Fibroblast of skin of right quadriceps (primary cell): ENCODE measurements around the gene ARHGEF16.

ENCODE experiments used
- DNase-seq: peaks from one replicate; pipeline ENCODE4 v3.0.0-alpha.2; 2013

The ARHGEF16 gene

DNA sequence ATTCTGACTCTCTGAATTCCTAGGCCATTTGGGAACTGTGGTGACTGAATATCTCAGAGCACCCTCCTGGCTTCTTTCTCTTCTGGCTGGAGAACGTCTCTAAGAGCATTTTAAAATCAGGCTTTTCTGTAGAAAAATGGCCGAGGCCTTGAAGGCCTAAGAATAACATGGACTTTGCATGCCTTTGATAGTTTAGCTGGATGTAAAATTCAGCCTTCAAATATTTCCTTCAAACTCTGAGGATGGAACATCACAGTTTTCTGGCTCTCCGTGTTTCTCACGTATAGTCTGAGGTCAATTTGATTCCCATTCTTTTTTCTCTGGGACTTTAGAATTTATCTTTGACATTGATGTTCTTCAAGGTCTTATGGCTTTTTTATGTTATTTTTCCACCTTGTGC, 34.0 kb downstream of the ARHGEF16 start:
- DNase-seq = no peak

DNA sequence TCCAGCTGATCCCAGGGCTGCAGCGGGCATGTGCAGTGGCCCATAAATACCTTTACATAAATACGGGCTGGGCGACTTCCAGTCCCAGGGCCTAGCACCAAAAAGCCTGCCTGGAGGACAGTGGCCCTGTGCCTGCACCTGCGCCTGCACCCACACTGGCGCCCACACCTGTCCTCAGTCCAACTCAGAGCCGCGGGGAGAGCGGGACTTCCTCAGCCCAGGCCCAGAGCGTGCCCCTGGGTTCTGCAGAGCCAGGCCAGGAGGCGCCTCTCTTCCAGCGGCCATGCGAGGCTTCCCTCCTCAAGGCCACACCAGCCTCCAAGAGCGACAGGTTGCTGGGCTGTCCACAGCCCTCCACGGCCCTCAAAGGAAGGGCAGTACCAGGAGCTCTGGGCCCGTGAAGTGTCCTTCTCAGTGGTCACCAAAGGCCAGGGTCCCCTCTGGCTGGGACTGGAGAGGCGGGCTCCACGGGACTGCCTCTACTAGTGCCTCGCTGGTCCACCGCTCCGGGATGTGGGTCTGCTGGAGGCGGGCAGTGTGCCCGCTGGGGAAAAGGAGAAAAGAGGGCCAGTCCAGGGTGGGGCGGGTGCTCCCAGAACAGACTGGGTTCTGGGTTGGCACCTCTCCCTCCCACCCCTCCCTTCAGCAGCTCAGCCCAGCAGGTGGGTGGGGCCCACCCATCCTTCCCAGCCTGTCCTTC, 35.7 kb downstream of the ARHGEF16 start:
- DNase-seq = no peak

DNA sequence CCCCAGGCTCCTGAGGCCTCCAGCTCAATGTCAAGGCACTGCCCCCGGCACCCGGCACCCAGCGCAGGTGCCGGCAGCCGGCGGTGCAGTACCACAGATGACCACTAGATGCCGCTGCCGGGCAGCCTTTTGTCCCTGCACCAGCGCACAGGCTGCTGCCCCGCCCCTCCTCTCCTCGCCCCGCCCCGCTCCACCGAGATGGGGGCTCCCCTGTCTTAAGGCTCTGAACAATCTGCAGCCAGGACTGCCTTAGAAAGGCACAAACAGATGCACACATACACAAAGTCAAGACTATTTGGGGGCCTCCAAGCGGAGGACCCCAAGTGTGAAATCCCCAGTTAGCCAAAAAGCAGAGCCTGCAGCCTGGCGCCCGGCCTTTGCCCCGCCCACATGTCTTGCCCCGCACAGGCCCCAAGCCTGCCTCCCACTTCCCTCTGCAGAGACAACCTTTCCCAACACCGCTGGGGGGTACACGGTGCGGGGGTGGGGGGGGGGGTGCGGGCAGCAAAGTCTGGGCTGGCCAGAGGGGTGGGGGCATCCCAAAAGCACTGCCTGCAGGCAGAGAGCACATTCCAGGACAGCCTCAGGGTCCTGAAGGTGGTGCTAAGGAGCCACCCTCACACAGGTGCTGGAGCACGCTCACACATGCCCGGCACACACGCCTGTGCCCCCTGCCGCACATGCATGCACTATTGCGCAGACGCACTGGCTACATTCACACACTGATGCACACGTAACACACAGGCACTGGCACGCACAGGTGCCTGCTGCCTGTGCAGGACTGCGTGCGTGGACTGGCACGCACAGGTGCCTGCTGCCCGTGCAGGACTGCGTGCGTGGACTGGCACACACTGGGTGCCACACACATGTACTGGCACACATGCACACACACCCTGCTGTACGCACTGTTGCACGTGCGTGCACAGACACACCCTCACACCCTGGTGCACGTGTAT, 37.1 kb downstream of the ARHGEF16 start:
- DNase-seq = peak; percentile 31

DNA sequence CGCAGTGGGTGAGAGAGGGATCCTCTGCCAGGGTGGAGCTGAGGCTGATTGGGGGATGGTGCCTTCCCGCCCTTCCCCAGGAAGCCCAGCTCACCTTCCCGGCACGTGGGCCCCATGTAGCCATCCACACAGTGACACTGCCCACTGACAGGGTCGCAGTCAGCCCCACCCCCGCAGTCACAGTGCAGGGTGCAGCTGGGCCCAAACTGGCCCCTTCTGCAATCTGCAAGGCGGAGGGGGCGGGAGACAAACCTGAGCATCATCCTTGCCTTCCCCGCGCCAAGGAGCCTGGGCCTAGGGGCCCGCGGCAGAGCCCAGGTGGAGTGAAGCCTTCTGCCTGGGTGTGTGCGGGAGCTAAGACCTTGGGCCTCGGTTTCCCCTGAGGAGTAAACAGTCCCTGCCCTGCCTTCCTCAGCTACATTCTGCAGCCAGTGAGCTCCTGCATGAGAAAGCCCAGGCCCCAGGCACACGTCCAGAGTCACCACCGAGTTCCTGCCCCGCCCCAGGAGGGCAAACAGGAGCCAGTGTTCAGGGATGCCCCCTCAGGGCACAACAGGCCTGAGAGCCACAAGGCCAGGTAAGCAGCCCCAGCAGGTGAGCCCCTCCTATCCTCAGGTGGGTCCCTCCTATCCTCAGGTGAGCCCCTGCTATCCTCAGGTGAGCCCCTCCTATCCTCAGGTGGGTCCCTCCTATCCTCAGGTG, 38.2 kb downstream of the ARHGEF16 start:
- no peak for DNase-seq

DNA sequence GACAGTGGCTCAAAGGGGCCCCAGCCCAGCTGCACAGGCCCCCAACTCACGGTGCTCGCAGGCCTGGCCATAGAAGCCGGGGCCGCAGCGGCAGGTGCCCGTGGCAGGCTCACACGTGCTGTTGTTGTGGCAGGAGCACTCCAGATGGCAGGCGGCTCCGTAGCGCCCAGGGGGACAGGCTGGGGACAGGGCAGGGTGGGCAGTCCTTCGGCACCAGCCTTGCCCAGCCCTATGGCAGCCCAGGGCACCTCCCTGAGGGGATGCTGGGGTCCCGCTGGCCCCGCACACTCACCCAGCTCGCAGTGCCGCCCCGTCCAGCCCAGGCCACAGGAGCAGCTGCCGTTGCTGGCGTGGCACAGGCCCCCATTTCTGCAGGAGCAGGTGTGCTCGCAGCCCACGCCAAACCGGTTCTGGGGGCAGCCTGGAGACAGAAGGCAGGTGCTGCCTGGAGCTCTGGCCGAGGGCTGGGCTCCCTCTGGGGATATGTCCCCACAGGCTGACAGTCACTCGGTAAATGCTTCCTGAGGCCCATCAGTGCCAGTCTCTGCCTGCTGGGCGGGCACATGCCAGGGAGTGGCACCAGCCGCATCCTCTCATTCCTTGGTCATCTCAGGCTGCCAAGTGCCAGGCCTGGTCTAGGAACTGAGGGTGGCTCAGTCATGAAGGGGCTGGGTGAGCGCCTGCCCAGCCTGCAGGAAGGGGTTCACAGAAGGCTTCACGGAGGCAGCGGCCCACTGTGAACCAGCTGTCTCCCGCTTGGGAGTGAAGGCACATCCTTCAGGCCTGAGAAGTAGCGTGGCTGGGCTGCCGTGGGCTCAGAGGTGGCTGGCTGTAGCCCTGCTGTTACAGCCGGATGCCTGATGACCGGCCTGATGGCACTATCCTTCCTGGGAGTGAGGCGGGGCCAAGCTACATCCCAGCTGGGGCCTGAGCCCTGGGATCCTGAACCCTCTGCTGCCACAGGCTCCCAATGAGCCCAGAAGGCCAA, 40.1 kb downstream of the ARHGEF16 start:
- no peak for DNase-seq

DNA sequence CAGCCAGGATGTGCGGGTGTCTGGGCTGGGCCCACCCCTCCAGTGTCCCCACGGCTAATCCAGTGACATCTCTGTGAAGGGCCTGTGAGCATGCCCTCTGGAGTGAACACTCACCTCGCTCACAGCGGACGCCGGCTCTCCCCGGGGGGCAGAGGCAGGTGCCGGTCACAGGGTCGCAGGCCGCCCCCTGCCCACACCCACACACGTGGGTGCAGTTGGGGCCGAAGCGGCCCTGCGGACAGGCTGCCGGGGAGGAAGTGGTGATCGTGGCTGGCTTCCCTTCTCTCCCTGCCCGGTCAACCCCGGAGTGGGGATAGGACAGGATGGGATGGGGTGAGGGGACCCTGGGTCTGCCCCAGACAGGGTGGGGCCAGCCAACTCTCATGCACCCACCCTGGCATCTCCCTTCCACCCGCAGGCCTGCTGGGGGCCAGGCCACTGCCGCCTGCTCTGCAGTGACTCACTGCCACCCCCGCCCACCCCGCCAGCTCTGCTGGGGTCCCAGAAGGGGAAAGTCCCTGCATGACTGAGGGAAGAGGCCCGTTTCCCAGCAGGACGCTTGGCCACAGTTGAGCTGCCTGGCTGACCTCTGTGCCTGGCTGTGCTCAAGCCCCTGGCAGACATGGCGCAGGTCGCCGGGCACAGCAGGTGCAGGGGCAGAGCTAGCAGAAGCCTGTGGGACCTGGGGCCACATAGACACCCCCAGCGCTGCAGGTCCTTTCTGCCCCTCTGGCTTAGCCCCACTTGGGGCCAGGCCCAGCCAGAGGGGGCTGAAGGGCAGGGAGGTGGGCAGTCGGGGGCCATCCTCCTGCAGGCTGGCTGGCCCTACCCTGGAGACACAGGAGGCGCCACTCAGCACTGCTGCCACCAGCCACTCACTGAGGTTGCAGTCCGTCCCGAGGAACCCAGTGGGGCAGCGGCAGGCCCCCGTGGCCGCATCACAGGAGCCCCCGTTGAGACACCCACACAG, 41.6 kb downstream of the ARHGEF16 start:
- DNase-seq = no peak

DNA sequence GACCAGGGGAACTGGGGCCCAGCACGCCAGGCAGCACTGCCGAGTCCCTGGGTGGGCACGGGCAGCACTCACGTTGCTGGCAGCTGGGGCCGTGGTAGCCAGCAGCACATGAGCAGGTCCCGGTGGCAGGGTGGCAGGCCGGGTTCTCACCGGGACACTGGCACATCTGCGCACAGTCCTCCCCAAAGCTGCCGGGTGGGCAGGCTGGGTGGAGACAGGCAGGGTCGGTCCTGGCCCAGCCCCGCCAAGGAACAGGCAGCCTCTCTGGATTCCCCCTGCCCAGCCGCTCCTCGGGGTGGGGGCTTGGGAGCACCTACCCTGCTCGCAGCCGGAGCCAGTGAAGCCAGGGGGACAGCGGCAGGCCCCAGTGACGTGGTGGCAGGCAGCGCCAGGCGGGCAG, 42.5 kb downstream of the ARHGEF16 start:
- DNase-seq = no peak

DNA sequence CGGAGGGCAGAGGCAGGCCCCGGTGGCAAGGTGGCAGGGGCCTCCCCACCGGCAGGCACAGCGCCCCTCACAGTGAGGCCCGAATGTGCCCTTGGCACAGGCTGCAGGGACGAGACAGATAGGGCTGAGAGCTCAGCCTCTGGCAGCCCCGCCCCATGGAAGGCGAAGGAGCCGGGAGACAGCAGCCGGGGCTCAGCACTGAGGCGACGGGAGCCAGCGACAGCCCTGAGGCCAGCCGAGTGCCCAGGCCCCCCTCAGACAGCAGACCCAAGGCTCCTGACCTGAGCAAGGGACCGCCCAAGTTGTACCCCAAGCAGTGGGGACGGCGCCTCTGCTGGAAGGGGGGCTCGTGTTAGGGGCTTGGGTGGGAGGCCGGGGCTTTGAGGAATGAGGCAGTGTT, 43.1 kb downstream of the ARHGEF16 start:
- no peak for DNase-seq

DNA sequence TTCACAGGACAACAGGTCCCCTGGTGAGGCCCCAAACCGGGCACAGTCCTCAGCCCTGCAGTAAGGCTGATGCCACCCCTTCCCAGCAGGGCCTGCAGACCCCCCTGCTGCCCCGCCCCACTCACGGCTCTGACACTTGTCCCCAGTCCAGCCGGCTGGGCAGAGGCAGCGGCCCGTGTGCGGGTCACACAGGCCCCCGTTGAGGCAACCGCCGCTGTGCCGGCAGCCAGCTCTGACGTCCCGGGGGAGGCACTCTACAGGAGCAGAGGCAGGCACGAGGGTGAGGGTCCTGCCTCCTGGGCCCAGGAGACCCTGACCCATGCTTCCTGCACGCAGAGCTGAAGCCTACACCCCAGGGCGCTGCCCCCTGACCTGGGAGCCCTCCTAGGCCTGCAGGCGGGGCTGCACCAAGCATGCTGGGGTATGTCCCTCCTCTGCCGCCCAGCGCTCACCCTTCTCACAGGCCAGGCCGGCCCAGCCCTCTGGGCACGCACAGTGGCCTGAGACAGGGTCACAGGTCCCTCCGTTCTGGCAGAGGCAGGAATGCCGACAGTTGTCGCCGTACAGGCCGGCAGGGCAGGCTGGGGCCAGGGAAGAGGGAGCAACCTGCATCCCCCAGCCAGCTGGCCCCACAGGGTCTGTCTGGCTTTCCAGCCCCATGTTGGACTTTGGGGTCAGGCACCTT, 43.9 kb downstream of the ARHGEF16 start:
- DNase-seq = no peak

DNA sequence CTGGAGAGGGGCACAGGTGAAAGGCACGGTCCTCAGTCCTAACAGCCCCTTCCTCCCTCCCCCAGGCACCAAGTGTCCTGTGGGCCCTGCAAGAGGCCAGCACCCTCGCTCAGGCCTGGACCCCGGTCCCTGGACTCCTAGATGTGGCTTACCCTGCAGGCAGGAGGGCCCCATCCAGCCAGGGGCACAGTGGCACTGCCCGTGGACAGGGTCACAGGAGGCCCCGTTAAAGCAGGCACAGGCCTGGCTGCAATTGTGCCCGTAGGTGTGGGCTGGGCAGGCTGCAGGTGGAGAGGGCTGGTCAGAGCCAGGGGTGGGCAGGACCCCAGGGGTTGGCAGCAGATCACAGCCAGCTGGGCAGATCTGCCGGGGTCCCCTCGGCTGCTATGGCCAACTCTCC, 44.5 kb downstream of the ARHGEF16 start:
- DNase-seq = no peak

DNA sequence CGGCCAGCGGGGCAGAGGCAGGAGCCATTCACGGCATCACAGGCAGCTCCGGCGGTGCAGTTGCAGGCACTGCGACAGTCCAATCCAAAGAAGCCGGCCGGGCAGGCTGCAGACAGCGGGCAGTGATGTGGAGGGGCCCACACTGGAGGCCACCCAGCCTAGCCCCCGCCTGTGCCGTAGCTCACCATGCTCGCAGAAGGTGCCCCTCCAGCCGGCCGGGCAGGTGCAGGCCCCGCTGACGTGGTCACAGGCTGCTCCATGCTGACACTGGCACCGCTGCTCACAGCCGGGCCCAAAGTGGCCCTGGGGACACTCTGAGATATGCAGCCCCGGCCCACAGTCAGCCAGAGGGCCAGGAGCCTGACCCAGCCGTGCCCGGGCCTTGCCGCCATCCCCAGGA, 45.1 kb downstream of the ARHGEF16 start:
- no peak for DNase-seq

DNA sequence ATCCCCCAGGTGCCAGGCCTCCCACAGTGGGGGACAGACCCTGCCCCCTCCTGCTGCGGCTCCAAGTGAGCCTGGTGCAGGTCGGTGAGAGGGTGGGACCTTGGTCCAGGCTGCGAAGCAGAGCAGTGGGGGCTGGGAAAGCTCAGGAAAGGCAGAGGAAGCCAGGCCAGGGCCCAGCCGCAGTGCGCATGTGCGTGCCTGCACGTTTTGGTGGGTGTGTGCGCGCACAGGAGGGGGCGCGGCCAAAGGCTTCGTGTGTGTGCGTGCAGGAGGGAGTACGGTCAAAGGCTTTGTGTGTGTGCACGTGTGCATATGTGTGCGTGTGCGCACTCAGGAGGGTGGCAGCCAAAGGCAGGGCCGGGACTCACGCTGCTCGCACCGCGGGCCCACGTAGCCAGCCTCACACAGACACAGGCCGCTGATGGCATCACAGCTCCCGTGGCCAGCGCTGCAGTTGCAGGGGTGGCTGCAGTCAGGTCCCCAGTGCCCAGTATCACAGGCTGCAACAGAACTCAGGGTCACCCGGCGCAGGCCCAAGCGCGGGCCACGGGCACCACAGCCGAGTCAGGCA, 45.9 kb downstream of the ARHGEF16 start:
- DNase-seq = no peak

DNA sequence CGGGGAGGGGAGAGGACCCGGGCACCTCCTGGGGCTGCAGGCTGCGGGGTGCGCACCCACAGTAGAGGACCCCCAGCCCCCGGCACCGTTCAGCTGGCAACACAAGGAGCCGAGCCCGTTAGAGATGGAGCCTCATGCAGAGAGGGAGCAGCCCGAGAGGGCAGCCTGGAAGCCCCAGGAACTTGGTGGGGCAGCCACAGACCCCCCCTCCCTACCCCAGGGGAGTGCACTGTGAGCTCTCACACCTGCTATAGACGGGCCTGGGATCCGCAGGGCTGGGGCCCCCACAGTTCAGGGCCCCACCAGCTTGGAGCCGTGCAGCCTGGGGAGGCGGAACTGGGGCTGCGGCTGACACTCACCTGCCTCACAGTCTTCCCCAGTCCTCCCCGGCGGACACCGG, 47.0 kb downstream of the ARHGEF16 start:
- no peak for DNase-seq

DNA sequence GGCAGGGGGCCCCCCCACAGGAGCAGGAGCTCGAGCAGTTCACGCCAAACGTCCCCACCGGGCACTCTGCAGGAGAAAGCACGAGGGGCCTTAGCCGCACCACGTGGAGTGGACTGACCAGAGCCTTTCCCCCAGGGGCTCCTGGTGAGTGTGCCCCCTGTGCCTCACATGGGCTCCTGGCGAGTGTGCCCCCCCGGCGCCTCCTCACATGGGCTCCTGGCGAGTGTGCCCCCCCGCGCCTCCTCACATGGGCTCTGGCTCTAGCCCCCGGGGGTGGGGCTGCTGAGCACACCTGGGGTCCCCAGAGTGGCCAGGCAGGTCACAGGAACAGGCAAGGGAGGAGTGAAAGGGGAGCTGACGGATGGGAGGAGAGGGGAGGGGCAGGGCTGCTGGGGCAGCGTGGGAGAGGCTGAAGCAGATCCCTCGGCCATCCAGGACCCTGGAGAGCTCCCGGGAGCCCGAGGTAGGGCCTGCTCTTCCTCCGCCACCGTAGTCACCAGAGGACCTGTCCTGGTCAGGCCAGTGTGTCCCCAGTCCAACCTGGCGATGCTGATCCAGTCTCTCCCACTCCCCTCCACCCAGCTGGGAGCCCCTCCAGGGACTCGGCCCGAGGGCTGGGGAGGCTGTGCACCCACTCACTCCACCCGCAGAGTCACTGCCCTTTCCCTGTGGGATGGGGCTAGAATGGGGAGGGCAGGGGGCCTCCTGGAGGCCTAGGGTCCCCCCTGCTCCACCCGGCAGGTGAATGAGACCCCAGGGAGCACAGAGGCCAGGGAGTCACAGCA, 47.6 kb downstream of the ARHGEF16 start:
- DNase-seq = peak; percentile 22

DNA sequence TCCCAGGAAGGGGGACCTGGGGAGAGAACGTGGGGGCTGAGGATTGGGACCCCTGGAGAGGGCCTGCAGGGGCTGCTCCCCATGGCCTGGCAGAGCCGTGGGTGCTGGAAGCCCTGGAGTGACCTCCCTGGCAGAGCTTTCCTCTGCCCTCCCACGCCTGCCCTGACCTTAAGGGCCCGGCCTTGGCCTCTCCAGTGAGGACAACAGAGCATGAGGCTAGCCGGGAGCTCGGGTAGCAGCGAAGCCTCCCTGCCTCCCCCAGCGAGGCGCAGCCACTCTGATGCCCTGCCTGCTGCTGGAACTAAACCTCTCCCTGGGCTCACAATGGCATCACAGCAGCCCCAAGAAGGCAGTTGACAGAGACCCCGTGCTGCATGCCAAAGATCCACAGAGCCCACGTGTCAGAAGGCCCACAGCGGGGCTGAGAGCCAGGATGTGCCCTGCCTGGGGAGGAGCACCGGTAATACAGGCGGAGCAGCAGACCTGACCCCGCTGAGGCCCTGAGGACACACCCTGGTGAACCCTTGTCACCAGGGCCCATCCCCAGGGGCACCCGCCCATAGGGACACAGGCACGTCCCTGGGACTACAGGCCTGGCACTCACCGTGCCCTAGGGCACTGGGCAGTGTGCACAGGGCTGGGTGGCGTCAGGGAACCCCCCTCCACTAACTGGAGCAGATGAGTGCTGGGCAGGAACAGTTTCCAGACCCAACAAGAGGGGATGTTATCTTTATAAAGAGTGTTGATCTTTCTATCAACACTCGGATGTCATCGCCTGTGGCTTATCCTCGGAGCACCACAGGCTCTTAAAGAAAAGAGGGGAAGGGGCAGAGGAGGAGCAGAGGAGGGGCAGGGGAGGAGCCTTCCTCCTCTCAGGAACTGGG, 48.4 kb downstream of the ARHGEF16 start:
- DNase-seq = no peak

DNA sequence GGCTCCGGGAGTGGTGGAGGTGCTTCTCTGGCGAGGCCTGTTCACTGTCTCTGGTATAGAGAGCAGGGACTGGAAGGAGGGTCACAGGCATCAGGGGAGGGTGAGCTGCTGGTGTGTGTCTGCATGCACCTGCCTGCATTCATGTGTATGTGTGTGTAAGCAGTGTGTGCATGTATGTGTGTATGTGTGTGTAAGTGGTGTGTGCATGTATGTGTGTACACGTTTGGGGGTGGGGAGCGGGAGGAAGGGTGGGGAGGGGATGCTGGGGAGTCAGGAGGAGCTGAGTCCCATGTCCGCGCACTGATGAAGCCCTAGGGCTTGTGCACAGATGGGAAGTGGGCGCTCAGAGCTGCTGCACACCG, 49.0 kb downstream of the ARHGEF16 start:
- DNase-seq = no peak

DNA sequence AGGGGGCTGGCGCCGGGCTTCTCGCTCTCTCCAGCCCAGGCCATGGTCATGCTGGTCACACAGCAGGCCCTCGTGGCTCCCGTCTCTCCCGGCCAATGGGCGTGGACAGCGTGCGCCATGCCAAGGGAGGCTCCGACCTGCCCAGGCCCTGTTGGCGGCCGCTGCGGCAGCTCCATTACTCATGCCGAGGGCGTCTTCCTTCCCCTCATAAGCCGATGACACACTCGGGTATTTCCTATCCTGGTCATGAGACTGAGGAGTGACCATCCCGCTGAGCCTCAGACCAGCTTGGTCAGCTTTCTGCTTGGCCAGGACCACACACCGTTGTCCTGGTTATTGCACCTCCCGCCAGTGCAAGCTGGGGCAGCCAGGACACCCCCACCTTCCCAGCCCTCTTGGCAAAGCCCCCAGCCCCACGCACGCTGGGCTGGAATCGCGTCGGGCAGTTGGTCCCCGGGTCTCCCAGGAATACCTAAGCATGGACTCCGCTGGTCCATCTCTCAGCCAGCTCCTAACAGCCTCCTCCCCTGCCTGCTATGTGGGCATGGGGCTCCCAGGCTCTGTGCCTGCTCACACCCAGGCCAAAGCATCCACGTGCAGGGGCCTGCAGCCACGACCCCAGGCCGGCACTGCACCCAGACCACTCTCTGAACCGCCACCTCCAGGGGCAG, 49.8 kb downstream of the ARHGEF16 start:
- DNase-seq = peak; percentile 14

DNA sequence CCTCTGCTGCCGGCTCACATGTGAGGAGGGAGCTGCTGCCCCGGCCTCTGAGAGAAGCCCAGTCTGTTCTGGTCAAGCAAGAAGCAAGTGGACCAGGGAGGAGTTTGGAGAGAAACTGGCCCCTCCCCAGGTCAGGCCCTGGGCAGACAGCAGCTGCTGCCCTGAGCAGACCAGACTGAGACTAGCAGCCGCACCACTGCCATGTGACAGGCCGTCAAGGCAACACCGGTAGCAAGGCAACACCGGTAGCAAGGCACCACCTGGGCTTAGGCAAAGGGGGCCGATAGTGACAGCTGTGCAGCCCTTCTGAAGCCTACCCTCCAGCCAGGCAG, 50.3 kb downstream of the ARHGEF16 start:
- no peak for DNase-seq
